HepG2 (cell line): Measurements from ENCODE around the gene FBXL13. TPM values are rescaled to one million over a fixed set of nuclear protein-coding genes. Genes with fewer than 3 reads are reported as not detected.

Experiments used
- ATAC-seq: fragments of 200-7000 bp; cut with Tn5 transposase; 3 replicates; pipeline ENCODE4 v1.9.1; 2020; ENCODE audit warnings: mild to moderate bottlenecking, moderate library complexity
- BruUV-seq: library from RNA; stranded (reverse); fragments of 400-500 nt; replicated peaks from 2 replicates; lab custom pipeline; 2021; lab: Mats Ljungman, UMichigan
- CTCF ChIA-PET: fragments of 300-600 bp; formaldehyde crosslinking; extraction: SDS; loops from one replicate; lab custom pipeline; 2021; ENCODE audit warnings: low total read pairs, inconsistent platforms, low intra/inter-chr PET ratio; lab: Yijun Ruan, JAX
- POLR2A ChIA-PET: fragments of 350-600 bp; sonication (Branson Sonifier 250); formaldehyde crosslinking; loops from one replicate; lab custom pipeline; 2020; ENCODE audit warnings: antibody characterized with exemption, inconsistent platforms; lab: Yijun Ruan, JAX
- DNase-seq: peaks from one replicate; pipeline ENCODE4 v3.0.0-alpha.2; 2015; ENCODE audit warnings: low spot score
- FAIRE-seq: peaks from 3 replicates; lab custom pipeline; 2011; peaks lifted over from hg19 to GRCh38; lab: Jason Lieb, UNC
- H2AFZ ChIP-seq: one replicate; pipeline ENCODE4 v1.6.1; 2011; ENCODE audit warnings: low read length, inconsistent platforms
- H3K27ac ChIP-seq: fragments of 300-600 bp; 3 replicates; pipeline ENCODE4 v1.8.0; 2011; ENCODE audit warnings: mixed run types, mild to moderate bottlenecking, mixed read lengths, low read length, inconsistent platforms; ENCODE audit not compliant: insufficient read depth; ENCODE audit errors: extremely low read length
- H3K27me3 ChIP-seq, 2 experiments: fragments of 200-600 bp in 1 of 2; 2 replicates in 1 of 2; 3 replicates in 1 of 2; pipeline versions ENCODE4 v1.6.0 to v1.8.0; 2011; ENCODE audit warnings: low read length in 2 of 2, mild to moderate bottlenecking in 2 of 2, moderate library complexity in 2 of 2, inconsistent platforms in 1 of 2; ENCODE audit not compliant: insufficient read depth in 2 of 2, control insufficient read depth in 1 of 2
- H3K36me3 ChIP-seq, 2 experiments: fragments of 200-600 bp in 1 of 2; replicated peaks in 1 of 2; 2 replicates in 1 of 2; 3 replicates in 1 of 2; pipeline versions ENCODE4 v1.5.1 to v1.8.0; 2011; ENCODE audit warnings: low read length in 2 of 2, inconsistent platforms in 1 of 2; ENCODE audit not compliant: insufficient read depth in 2 of 2, control insufficient read depth in 1 of 2
- H3K4me1 ChIP-seq: 2 replicates; pipeline ENCODE4 v1.5.1; 2012; ENCODE audit warnings: low read length, inconsistent platforms; ENCODE audit not compliant: insufficient read depth
- H3K4me2 ChIP-seq: 2 replicates; pipeline ENCODE4 v1.6.0; 2011; ENCODE audit warnings: low read depth, low read length, inconsistent platforms
- H3K4me3 ChIP-seq, 3 experiments: fragments of 200-600 bp in 1 of 3; sonication (generic), shearing (Covaris generic) in 1 of 3; replicated peaks in 1 of 3; 2 replicates each; pipeline ENCODE4 v1.5.1; 2011 to 2016; ENCODE audit warnings: low read length in 3 of 3, inconsistent platforms in 2 of 3, low read depth in 2 of 3, mild to moderate bottlenecking in 2 of 3, control low read depth in 1 of 3, mixed read lengths in 1 of 3; ENCODE audit not compliant: insufficient read depth in 1 of 3
- H3K79me2 ChIP-seq: one replicate; pipeline ENCODE4 v1.6.1; 2011; ENCODE audit warnings: low read length, inconsistent platforms; ENCODE audit not compliant: insufficient read depth
- H3K9ac ChIP-seq: 2 replicates; pipeline ENCODE4 v1.6.0; 2011; ENCODE audit warnings: mild to moderate bottlenecking, low read depth, low read length, inconsistent platforms; ENCODE audit not compliant: insufficient read depth
- H3K9me3 ChIP-seq: 2 replicates; pipeline ENCODE4 v1.5.1; 2012; ENCODE audit warnings: mild to moderate bottlenecking, low read length
- H4K20me1 ChIP-seq: 2 replicates; pipeline ENCODE4 v1.6.0; 2011; ENCODE audit warnings: inconsistent platforms, mild to moderate bottlenecking, low read length, moderate library complexity; ENCODE audit not compliant: insufficient read depth
- ARNTL ChIP-seq: sonication (generic); formaldehyde crosslinking; IDR thresholded peaks from 2 replicates; pipeline ENCODE4 v1.4.0; 2020; ENCODE audit warnings: mild to moderate bottlenecking, missing genetic modification reagents
- CREB1 ChIP-seq, 2 experiments: fragments of 450-650 bp in 1 of 2; IDR thresholded peaks; 2 replicates each; pipeline ENCODE4 v1.6.1; 2016 to 2017; ENCODE audit warnings: control low read depth in 1 of 2, mild to moderate bottlenecking in 1 of 2, missing compliant biosample characterization in 1 of 2, missing genetic modification characterization in 1 of 2
- ISX ChIP-seq: sonication (generic); formaldehyde crosslinking; conservative IDR thresholded peaks from 2 replicates; pipeline ENCODE4 v1.5.0; 2020; ENCODE audit warnings: missing genetic modification reagents
- MATR3 ChIP-seq: sonication (generic); formaldehyde crosslinking; IDR thresholded peaks from 2 replicates; pipeline ENCODE4 v1.4.0; 2020; ENCODE audit warnings: missing genetic modification reagents
- PHF20 ChIP-seq: sonication (generic); formaldehyde crosslinking; IDR thresholded peaks from 2 replicates; pipeline ENCODE4 v1.5.0; 2020; ENCODE audit warnings: mild to moderate bottlenecking, missing genetic modification reagents
- TCF7 ChIP-seq: sonication (generic); IDR thresholded peaks from 2 replicates; pipeline ENCODE4 v1.6.1; 2016; ENCODE audit warnings: antibody characterized with exemption, low read depth
- ZC3H4 ChIP-seq: sonication (generic); formaldehyde crosslinking; IDR thresholded peaks from 2 replicates; pipeline ENCODE4 v1.4.0; 2020; ENCODE audit warnings: missing genetic modification reagents, borderline replicate concordance
- ZNF160 ChIP-seq: sonication (generic); formaldehyde crosslinking; IDR thresholded peaks from 2 replicates; pipeline ENCODE4 v1.8.0; 2022; ENCODE audit warnings: mild to moderate bottlenecking, inconsistent platforms, missing genetic modification reagents
- ZNF343 ChIP-seq: sonication (generic); formaldehyde crosslinking; IDR thresholded peaks from 2 replicates; pipeline ENCODE4 v1.4.0; 2020; ENCODE audit warnings: mild to moderate bottlenecking, missing genetic modification reagents
- ZNF569 ChIP-seq: sonication (generic); formaldehyde crosslinking; IDR thresholded peaks from 2 replicates; pipeline ENCODE4 v1.5.0; 2020; ENCODE audit warnings: mild to moderate bottlenecking, missing genetic modification reagents, moderate library complexity, borderline replicate concordance
- ZNF629 ChIP-seq: sonication (generic); formaldehyde crosslinking; conservative IDR thresholded peaks from 2 replicates; pipeline ENCODE4 v1.5.0; 2020; ENCODE audit warnings: missing genetic modification reagents
- WGBS: methylation state at CpG from one replicate; pipeline ENCODE4 v1.1.6; 2017; ENCODE audit warnings: low lambda C conversion rate; 5-methylcytosine and 5-hydroxymethylcytosine counted together
- in situ Hi-C: cut with HindIII; loops from 2 replicates; pipeline ENCODE4 v1.10.0; 2017; ENCODE audit warnings: low pct_unique_long_range_greater_than_20kb; ENCODE audit not compliant: extremely low pct_ligation_motif_present
- intact Hi-C: fragments of 100-400 bp; cut with micrococcal nuclease; formaldehyde crosslinking; loops from one replicate; pipeline ENCODE4 v1.10.0; 2022; ENCODE audit not compliant: unreplicated experiment
- polyA plus RNA-seq, 8 experiments: library from polyadenylated mRNA; depleted of rRNA in 3 of 8; stranded (reverse) in 7 of 8; unstranded in 1 of 8; fragments of >200 nt; fragmentation: Illumina TruSeq in 4 of 8; extraction: Trizol in 4 of 8; gene quantifications; 2 replicates each; pipeline versions ENCODE4 v1.2.1 to v1.2.3, GENCODE V29; 2011 to 2016; ENCODE audit warnings: low read depth in 4 of 8, missing spikeins in 1 of 8, mixed read lengths in 1 of 8; ENCODE audit not compliant: insufficient read depth in 1 of 8
- total RNA-seq, 5 experiments: library from RNA; depleted of rRNA; stranded (reverse); fragments of >200 nt; fragmentation: Illumina TruSeq; extraction: Trizol; gene quantifications; 2 replicates each; pipeline ENCODE4 v1.2.3, GENCODE V29; 2016; ENCODE audit warnings: low read depth in 1 of 5

Gene FBXL13
- total and polyA plus RNA-seq, 2 of the 13 experiments (the other 11 are each of a cell fraction or from before 2014, with no cell fraction given): 0.24 to 0.77 TPM

- intact Hi-C loops: no loop called here
- Histone ChIP-seq H3K27me3 (no peaks in the 10 kb centered on the region), H3K27ac (no peak overlapping the region), H3K9ac (no peak overlapping the region), H2AFZ (no peak overlapping the region), H3K36me3 (no peaks in the 10 kb centered on the region), H3K79me2 (no peaks in the 10 kb centered on the region)
- no TSS peak for BruUV-seq
- POLR2A ChIA-PET: no interaction called here
- TF ChIP-seq CREB1 (IDR thresholded peaks at IDR 0.05) (no peak), CREB1 (CRISPR knock-in tag; IDR thresholded peaks at IDR 0.05) (no peak), ZNF569 (no peak), PHF20 (no peak), ISX (CRISPR knock-in tag) (no peak), ZNF343 (CRISPR knock-in tag) (no peak), ARNTL (CRISPR knock-in tag) (no peak), ZNF629 (CRISPR knock-in tag) (no peak), ZC3H4 (no peak)
- TF ChIP-seq, all 625 proteins: peak for 0
- Histone ChIP-seq H3K4me2 (no peak overlapping the region), H3K9me3 (no peaks in the 10 kb centered on the region), H3K4me1 (no peaks in the 10 kb centered on the region), H3K4me3 (no peak overlapping the region), H4K20me1 (no peaks in the 10 kb centered on the region)
- ATAC-seq (no peak), FAIRE-seq (no peak), DNase-seq (no peak)
- 0% methylated on average over 1 of the region's 5 CpGs for WGBS
- CTCF ChIA-PET: no interaction called here
- in situ Hi-C loops: no loop called here
These were observed 65.0 kb downstream of the FBXL13 start for GRCh38 chr7:103009466-103010185.

GRCh38 chr7:103003004-103003403 is 71.6 kb downstream of the FBXL13 start:
- 0% methylated on average over 1 of the region's 1 CpG for WGBS
- intact Hi-C loops: no loop called here

More at GRCh38 chr7:103003004-103003403, 71.6 kb downstream of the FBXL13 start:
- Histone ChIP-seq H3K9ac (no peak overlapping the region), H4K20me1 (no peaks in the 10 kb centered on the region), H3K27me3 (no peaks in the 10 kb centered on the region), H3K4me1 (no peaks in the 10 kb centered on the region), H2AFZ (no peak overlapping the region), H3K4me2 (no peak overlapping the region), H3K4me3 (no peak overlapping the region), H3K9me3 (peaks cover 9% of the 10 kb centered on the region), H3K27ac (no peak overlapping the region), H3K36me3 (no peaks in the 10 kb centered on the region), H3K79me2 (no peaks in the 10 kb centered on the region)
- TF ChIP-seq TCF7: no peak
- peak; percentile 100 for TF ChIP-seq ZNF160
- no peak for TF ChIP-seq MATR3 (CRISPR knock-in tag)
- ATAC-seq (no peak), DNase-seq (no peak), FAIRE-seq (no peak)
- ChIA-PET POLR2A (no interaction called here), CTCF (no interaction called here)
- no TSS peak for BruUV-seq
- in situ Hi-C loops: no loop called here
